Thyroid gland (tissue), 4 donors: ENCODE measurements around the gene PARP16.

Experiments used
- CTCF ChIP-seq, 6 experiments: fragments of 200-600 bp in 3 of 6; fragments of 450-650 bp in 3 of 6; sonication (generic) in 3 of 6; IDR thresholded peaks; one replicate each; pipeline ENCODE4 v1.5.1; 2016 to 2019; ENCODE audit warnings: antibody characterized with exemption in 6 of 6, mild to moderate bottlenecking in 2 of 6, inconsistent platforms in 1 of 6, moderate library complexity in 1 of 6
- POLR2A ChIP-seq, 2 donors: fragments of 450-650 bp; IDR thresholded peaks; one replicate each; pipeline ENCODE4 v1.6.1; 2017; ENCODE audit warnings: antibody characterized with exemption in 2 of 2, mild to moderate bottlenecking in 2 of 2, moderate library complexity in 1 of 2

- no peak for TF ChIP-seq CTCF (IDR thresholded peaks at IDR 0.05)
- no peak for TF ChIP-seq POLR2A (IDR thresholded peaks at IDR 0.05)
Measured at GRCh38 chr15:65217526-65218482, 68.9 kb downstream of the PARP16 start.
